ENCODE results near the gene SARS1.

Gene SARS1, protein sequence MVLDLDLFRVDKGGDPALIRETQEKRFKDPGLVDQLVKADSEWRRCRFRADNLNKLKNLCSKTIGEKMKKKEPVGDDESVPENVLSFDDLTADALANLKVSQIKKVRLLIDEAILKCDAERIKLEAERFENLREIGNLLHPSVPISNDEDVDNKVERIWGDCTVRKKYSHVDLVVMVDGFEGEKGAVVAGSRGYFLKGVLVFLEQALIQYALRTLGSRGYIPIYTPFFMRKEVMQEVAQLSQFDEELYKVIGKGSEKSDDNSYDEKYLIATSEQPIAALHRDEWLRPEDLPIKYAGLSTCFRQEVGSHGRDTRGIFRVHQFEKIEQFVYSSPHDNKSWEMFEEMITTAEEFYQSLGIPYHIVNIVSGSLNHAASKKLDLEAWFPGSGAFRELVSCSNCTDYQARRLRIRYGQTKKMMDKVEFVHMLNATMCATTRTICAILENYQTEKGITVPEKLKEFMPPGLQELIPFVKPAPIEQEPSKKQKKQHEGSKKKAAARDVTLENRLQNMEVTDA

DNA sequence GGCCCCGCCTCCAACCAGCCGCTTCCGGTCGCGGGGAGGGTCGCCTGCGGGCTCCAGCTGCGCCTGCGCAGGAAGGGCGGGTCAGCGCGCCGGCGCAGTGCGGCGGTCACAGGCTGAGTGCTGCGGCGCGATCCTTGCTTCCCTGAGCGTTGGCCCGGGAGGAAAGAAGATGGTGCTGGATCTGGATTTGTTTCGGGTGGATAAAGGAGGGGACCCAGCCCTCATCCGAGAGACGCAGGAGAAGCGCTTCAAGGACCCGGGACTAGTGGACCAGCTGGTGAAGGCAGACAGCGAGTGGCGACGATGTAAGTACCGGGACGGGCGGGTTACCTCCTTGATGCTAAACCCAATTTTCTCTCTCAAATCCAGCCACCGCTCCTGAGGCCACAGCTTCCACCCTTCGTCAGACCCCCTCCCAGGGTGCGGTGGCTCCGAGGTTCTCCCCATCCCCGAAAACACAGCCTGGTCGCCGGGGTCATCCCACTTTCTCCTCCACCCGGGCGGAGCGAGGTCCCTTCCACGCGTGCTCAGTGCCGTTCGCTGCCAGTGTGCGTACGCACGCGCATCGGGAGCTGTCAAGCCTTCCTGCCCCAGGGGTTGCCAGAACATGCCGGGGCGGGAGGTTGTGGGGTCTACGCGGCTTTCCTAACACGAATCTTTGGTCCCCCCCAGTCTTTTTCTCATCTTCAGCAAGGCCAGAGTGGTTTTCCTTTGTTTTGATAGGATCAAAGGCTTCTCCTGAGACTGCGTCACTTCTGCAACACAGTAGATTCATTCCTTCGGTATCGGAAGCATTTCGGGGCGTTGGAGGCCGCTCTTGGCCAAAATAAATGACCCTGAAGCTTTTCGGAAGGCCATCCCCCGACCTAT, at the start of gene SARS1:
SARS1 (plus strand) TSS at position 95 of the 870 bp plus-strand sequence; CDS start at position 170, 75 bp downstream.
- TF ChIP-seq, protein P1, sequence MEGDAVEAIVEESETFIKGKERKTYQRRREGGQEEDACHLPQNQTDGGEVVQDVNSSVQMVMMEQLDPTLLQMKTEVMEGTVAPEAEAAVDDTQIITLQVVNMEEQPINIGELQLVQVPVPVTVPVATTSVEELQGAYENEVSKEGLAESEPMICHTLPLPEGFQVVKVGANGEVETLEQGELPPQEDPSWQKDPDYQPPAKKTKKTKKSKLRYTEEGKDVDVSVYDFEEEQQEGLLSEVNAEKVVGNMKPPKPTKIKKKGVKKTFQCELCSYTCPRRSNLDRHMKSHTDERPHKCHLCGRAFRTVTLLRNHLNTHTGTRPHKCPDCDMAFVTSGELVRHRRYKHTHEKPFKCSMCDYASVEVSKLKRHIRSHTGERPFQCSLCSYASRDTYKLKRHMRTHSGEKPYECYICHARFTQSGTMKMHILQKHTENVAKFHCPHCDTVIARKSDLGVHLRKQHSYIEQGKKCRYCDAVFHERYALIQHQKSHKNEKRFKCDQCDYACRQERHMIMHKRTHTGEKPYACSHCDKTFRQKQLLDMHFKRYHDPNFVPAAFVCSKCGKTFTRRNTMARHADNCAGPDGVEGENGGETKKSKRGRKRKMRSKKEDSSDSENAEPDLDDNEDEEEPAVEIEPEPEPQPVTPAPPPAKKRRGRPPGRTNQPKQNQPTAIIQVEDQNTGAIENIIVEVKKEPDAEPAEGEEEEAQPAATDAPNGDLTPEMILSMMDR (conservative IDR thresholded peaks at IDR 0.05): no peak
- H3K27ac ChIP-seq: peak within 1 kb of the TSS; percentile 86

DNA sequence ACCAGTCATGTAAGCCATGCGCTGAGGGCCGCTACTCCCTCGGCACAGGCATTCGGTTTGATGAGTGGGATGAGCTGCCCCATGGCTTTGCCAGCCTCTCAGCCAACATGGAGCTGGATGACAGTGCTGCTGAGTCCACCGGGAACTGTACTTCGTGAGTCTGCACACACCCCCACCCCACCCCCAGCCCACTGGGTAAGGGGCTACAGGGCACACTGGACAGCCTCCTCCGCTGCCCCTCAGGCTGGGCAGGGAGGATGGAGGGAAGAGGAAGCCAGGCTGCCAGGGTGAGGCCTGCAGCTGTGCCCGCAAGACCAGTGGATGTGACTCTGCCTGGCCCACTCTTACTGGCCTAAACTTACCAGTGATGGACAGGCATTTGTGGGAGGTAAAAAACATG, 49.2 kb upstream of the SARS1 start:
- TF ChIP-seq, protein P1 (conservative IDR thresholded peaks at IDR 0.05): no peak
- H3K27ac ChIP-seq: no peak overlapping the region

DNA sequence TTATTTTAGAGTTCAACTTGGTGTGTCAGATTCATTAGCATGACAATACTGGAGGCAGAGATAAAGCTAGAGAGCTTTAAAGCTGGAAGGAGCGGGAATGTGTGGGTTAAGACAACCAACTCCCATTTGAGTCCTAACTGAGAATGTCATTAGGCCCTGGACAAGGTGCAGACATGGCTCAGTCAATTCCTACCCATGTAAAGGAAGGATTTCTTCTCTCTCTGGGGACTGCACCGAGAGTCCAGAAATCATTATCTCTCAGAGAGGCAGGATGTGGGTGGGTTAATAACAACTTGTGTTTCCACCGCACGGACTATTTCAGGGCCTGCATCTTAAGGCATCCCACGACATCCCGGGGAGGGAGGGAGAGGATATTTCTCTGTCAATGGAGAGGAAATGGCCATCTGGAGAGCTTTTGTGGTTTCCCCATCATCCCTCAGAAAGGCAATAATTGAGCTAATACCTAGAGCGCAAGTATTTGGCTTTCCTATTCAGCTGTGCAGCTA, 46.7 kb upstream of the SARS1 start:
- TF ChIP-seq, protein P1 (conservative IDR thresholded peaks at IDR 0.05): no peak
- no peak overlapping the region for H3K27ac ChIP-seq

DNA sequence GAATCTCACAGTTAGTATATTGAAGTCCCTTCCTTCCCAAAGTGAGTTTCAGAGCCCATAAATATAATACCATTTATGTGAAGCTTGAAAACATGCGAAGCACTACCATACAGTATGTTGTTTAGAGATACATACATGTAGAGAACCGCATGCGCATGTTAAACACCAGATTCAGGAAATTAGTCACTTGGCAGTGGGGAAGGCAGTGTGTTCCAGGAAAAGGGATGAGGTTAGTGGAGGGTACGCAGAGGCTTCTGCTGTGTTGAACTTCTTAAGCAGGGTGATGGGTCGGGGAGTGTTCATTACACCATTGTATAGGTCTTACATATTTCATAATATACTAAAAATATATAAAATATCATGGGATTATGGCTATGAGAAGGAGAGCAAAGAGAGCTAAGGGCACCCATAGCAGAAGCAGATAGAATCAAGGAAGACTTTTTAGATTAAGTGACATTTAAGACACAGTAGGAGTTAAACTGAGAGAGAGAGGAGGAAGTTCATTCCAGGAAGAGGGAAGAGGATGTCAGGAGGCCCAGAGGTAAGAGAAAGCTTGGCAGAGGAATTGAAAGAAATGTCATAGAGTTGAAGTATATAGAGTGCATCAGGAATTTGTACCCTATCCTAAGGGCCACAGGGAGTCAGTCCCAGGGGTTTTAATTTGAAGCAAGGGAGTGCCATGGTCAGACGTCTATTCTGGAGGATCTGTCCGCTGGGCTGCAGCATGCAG, 43.5 kb upstream of the SARS1 start:
- no peak overlapping the region for H3K27ac ChIP-seq
- TF ChIP-seq, protein P1 (conservative IDR thresholded peaks at IDR 0.05): no peak

DNA sequence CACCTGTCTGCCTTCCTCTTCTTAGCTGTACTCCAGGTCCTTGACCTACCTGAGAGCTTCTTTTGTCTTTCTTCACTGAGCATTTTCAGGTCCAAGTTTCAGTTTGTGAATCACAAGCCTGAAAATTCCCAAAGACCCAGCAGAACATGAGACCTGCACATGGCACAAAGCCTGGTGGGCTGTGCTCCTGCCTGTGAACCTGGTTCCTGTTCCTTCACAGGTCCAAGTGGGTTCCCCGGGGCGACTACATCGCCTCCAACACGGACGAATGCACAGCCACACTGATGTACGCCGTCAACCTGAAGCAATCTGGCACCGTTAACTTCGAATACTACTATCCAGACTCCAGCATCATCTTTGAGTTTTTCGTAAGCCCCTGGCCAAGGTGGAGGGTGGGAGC, 42.1 kb upstream of the SARS1 start:
- H3K27ac ChIP-seq: no peak overlapping the region
- TF ChIP-seq, protein P1 (conservative IDR thresholded peaks at IDR 0.05): no peak

DNA sequence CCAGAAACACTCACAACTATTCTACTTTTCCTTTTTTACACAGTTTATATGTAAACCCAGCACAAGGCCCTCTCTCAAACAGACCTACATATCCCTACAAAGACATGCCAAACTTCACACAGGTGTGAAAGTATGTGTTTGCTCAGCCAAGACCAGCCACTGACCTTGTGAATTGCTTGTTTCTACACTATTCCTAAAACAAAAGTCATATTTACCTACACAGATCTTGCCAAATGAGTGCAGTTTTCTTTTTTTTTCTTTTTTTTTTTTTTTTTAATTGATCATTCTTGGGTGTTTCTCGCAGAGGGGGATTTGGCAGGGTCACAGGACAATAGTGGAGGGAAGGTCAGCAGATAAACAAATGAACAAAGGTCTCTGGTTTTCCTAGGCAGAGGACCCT, 37.4 kb upstream of the SARS1 start:
- H3K27ac ChIP-seq: peak overlapping the region; percentile 24; the same call in 1 of the 2 replicates

DNA sequence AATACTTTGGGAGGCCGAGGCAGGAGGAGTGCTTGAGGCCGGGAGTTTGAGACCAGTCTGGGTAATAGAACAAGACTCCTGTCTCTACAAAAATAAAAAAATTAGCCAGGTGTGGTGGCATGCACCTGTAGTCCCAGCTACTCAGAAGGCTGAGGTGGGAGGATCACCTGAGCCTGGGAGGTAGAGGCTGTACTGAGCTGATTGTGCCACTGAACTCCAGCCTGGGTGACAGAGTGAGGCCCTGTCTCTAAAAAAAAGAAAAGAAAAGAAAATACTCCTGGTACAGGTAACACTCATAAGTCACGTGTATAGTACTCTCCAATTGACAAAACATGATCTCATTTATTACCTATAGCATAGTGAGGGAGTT, 33.0 kb upstream of the SARS1 start:
- peak overlapping the region; percentile 99 for H3K27ac ChIP-seq
